Measurements from ENCODE around the gene ZNF543. TPM values are rescaled to one million over a fixed set of nuclear protein-coding genes. Genes with fewer than 3 reads are reported as not detected.

ZNF543 gene
- total and polyA plus RNA-seq, 9 of the 15 experiments (the other 6 are each of a cell fraction or from before 2014, with no cell fraction given): 0.14 to 5.5 (median 2.4) TPM

DNA sequence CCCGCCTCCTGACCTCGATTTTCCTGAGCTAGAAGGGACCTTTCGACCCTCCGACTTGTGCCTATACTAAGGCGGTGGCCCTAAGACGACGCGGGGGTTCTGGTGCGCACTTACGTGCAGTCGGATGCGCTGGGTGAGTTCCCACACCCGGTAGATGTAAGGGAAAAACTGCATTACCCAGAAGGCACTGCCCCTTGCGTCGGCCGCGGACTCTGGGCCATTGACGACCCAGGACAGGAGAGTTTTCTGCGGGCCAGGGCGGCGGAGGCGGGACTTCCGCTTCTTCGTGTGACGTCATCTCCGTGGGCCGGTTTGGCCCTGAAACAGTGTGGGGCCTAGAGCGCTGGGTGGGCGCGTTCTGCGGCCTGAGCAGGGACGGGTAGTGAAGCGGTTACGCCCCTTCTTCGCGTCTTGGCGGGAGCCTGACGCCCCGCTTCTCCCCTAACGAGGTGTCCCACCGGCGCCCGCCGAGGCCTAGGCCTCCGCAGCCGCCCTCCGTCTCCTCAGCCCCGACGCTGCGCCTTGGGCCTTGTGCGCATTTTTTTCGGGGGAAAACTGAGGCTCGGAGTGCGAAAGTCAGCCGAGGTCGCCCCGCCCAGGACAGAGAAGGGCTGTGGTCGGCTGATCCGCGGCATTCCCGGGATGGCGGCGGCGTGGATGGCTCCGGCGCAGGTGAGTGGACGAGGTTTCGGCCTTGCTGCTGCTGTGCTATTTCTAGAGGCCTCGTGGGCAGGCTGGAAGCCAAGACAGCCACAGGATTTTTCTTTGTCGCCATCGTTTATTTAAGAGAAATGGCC, 39.9 kb upstream of the ZNF543 start, which contains the start of gene ZNF460 (continued):
- TF ChIP-seq CLOCK (CRISPR knock-in tag; IDR thresholded peaks at IDR 0.05; ENCODE audit: borderline replicate concordance): no peak
- TF ChIP-seq ZKSCAN8 (CRISPR knock-in tag; IDR thresholded peaks at IDR 0.05): no peak
- no peak for TF ChIP-seq TRIM24 (IDR thresholded peaks at IDR 0.05)
- TF ChIP-seq ETV1 (tag; conservative IDR thresholded peaks at IDR 0.05; ENCODE audit: low read depth): no peak
- TF ChIP-seq XRCC3 (IDR thresholded peaks at IDR 0.05): no peak
- TF ChIP-seq KAT7 (CRISPR knock-in tag; IDR thresholded peaks at IDR 0.05; ENCODE audit: borderline replicate concordance): no peak; the same call in 1 of the 2 replicates
- TF ChIP-seq, protein P1, sequence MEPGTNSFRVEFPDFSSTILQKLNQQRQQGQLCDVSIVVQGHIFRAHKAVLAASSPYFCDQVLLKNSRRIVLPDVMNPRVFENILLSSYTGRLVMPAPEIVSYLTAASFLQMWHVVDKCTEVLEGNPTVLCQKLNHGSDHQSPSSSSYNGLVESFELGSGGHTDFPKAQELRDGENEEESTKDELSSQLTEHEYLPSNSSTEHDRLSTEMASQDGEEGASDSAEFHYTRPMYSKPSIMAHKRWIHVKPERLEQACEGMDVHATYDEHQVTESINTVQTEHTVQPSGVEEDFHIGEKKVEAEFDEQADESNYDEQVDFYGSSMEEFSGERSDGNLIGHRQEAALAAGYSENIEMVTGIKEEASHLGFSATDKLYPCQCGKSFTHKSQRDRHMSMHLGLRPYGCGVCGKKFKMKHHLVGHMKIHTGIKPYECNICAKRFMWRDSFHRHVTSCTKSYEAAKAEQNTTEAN (CRISPR knock-in tag; IDR thresholded peaks at IDR 0.05): no peak
- no peak for TF ChIP-seq DEAF1 (CRISPR knock-in tag; IDR thresholded peaks at IDR 0.05)
- no peak for TF ChIP-seq ZFP1 (CRISPR knock-in tag; IDR thresholded peaks at IDR 0.05)
- TF ChIP-seq YY1 (IDR thresholded peaks at IDR 0.05; ENCODE audit: borderline replicate concordance in 1 of 3, control insufficient read depth in 1 of 3, extremely low read depth in 1 of 3, insufficient read depth in 3 of 3, insufficient read length in 1 of 3, insufficient replicate concordance in 2 of 3, low read depth in 1 of 3, low read length in 2 of 3): peak in 2 of 3 experiments; percentile 53 to 56
- no peak for TF ChIP-seq CEBPB (tag; IDR thresholded peaks at IDR 0.05)
- TF ChIP-seq NBN (IDR thresholded peaks at IDR 0.05; ENCODE audit: low read depth): peak; percentile 39; the same call in 1 of the 2 replicates
- TF ChIP-seq, protein P2, sequence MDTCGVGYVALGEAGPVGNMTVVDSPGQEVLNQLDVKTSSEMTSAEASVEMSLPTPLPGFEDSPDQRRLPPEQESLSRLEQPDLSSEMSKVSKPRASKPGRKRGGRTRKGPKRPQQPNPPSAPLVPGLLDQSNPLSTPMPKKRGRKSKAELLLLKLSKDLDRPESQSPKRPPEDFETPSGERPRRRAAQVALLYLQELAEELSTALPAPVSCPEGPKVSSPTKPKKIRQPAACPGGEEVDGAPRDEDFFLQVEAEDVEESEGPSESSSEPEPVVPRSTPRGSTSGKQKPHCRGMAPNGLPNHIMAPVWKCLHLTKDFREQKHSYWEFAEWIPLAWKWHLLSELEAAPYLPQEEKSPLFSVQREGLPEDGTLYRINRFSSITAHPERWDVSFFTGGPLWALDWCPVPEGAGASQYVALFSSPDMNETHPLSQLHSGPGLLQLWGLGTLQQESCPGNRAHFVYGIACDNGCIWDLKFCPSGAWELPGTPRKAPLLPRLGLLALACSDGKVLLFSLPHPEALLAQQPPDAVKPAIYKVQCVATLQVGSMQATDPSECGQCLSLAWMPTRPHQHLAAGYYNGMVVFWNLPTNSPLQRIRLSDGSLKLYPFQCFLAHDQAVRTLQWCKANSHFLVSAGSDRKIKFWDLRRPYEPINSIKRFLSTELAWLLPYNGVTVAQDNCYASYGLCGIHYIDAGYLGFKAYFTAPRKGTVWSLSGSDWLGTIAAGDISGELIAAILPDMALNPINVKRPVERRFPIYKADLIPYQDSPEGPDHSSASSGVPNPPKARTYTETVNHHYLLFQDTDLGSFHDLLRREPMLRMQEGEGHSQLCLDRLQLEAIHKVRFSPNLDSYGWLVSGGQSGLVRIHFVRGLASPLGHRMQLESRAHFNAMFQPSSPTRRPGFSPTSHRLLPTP (IDR thresholded peaks at IDR 0.05; ENCODE audit: borderline replicate concordance, extremely low read depth, insufficient read length): no peak
- TF ChIP-seq, protein P3, sequence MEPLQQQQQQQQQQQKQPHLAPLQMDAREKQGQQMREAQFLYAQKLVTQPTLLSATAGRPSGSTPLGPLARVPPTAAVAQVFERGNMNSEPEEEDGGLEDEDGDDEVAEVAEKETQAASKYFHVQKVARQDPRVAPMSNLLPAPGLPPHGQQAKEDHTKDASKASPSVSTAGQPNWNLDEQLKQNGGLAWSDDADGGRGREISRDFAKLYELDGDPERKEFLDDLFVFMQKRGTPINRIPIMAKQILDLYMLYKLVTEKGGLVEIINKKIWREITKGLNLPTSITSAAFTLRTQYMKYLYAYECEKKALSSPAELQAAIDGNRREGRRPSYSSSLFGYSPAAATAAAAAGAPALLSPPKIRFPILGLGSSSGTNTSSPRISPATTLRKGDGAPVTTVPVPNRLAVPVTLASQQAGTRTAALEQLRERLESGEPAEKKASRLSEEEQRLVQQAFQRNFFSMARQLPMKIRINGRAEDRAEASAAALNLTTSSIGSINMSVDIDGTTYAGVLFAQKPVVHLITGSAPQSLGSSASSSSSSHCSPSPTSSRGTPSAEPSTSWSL (CRISPR knock-in tag; IDR thresholded peaks at IDR 0.05; ENCODE audit: borderline replicate concordance): no peak
- peak; percentile 98 for TF ChIP-seq ATF7 (IDR thresholded peaks at IDR 0.05)
